Ishikawa (cell line): ENCODE results near the gene TCF15.
A peak's percentile ranks its signal among the peaks of the same experiment; 100 is the strongest.

Experiments used
- CEBPB ChIP-seq: IDR thresholded peaks from 2 replicates; pipeline ENCODE4 v1.6.1; 2012
- CREB1 ChIP-seq: IDR thresholded peaks from 2 replicates; pipeline ENCODE4 v1.6.1; 2012; ENCODE audit warnings: low read depth
- EGR1 ChIP-seq: IDR thresholded peaks from 2 replicates; pipeline ENCODE4 v1.6.1; 2012
- EP300 ChIP-seq: IDR thresholded peaks from 2 replicates; pipeline ENCODE4 v1.6.1; 2012; ENCODE audit warnings: borderline replicate concordance
- FOXM1 ChIP-seq: IDR thresholded peaks from 2 replicates; pipeline ENCODE4 v1.6.1; 2012; ENCODE audit warnings: low read depth, borderline replicate concordance
- NFIC ChIP-seq: IDR thresholded peaks from 2 replicates; pipeline ENCODE4 v1.6.1; 2012
- RAD21 ChIP-seq: IDR thresholded peaks from 2 replicates; pipeline ENCODE4 v1.6.1; 2012; ENCODE audit warnings: low read depth
- TAF1 ChIP-seq: IDR thresholded peaks from 2 replicates; pipeline ENCODE4 v1.6.1; 2012; ENCODE audit warnings: low read depth, mild to moderate bottlenecking
- TCF12 ChIP-seq: IDR thresholded peaks from 2 replicates; pipeline ENCODE4 v1.6.1; 2012; ENCODE audit warnings: low read depth
- TEAD4 ChIP-seq: IDR thresholded peaks from 2 replicates; pipeline ENCODE4 v1.6.1; 2012
- YY1 ChIP-seq: IDR thresholded peaks from 2 replicates; pipeline ENCODE4 v1.6.1; 2012; ENCODE audit warnings: low read depth
- ZBTB7A ChIP-seq: IDR thresholded peaks from 2 replicates; pipeline ENCODE4 v1.6.1; 2012; ENCODE audit warnings: low read depth
- TF ChIP-seq, protein P1 (sequence below): IDR thresholded peaks from 2 replicates; pipeline ENCODE4 v1.6.1; 2012
- TF ChIP-seq, protein P2 (sequence below): IDR thresholded peaks from 2 replicates; pipeline ENCODE4 v1.6.1; 2012
- TF ChIP-seq, protein P3 (sequence below): IDR thresholded peaks from 2 replicates; pipeline ENCODE4 v1.6.1; 2012; ENCODE audit warnings: low read depth, mild to moderate bottlenecking

The TCF15 gene

DNA sequence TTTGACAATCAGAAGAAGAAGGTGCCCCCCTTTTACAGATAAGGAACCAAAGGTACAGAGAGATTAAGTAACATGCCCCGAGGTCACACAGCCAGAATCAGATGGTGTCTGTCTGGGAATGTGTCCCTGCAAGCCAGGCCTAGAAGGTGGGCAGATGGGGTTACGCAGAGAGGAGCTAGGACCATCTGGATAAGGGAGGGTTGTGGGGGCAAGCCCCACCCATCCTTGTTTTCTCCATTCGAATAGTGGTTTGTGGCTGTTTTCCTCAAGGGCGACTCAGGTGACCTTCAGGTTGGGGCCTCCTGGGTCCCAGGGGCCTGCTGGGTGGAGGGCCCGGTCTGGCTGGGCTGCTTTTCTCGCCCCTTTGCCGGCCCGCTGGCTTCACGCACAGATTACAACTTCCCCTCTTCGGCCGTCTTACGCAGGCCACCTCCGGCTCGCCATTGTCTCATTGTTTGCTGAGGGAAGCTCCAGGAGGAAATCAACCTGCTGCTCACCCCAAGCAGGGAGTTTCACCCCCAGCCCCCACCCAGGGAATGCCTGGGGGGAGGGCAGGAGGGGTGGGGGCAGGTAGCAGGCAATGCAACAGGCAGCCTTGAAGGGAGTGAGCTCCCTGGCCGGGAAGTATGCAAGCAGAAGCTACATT lies 35.7 kb downstream of the TCF15 start:
- TF ChIP-seq CREB1, result no peak
- TF ChIP-seq, protein P1, sequence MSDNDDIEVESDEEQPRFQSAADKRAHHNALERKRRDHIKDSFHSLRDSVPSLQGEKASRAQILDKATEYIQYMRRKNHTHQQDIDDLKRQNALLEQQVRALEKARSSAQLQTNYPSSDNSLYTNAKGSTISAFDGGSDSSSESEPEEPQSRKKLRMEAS, result no peak
- TF ChIP-seq EGR1, result no peak
- TF ChIP-seq TAF1, result no peak
- no peak for TF ChIP-seq YY1
- no peak for TF ChIP-seq CEBPB

DNA sequence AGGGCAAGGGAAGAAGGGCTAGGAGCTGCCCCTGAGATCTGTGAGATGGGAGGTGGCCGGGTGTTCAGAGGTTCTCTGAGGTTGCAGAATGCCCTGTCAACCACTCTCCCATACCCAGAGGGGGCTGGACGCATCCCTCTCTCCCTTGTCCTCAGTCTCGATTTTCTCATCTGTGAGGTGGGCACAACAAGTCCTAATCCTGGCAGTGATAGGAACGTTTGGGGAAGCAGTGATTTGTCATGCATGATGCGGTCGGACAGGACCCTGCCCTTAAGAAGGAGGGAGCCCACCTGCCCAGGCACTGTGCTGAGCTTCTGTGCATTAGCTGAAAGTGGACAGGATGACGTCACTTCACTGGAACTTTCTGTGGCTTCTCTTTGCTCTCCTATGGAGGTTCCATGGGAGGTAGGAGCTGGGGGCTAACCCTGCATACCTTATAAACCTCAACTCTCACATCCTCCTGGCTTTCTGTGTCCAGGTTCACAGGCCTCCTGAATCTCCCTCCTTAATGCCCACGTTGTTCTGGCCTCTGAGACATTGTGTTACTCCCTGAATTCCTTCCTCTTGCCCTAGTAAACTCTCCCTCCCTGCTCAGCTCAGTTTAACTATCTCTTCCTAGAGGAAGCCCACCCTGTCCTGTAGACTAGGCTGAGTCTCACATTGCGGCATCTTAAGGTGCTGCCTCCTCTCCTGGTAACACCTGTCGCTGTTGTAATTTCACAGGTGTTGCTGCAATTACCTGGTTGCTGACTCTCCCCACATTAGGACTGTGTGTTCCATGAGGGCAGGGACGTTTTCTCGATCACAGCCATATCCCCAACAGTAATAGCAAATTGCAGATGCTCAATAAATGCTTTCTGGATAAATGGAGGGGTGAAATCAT lies 36.5 kb downstream of the TCF15 start:
- no peak for TF ChIP-seq EP300
- no peak for TF ChIP-seq NFIC
- TF ChIP-seq, protein P2, sequence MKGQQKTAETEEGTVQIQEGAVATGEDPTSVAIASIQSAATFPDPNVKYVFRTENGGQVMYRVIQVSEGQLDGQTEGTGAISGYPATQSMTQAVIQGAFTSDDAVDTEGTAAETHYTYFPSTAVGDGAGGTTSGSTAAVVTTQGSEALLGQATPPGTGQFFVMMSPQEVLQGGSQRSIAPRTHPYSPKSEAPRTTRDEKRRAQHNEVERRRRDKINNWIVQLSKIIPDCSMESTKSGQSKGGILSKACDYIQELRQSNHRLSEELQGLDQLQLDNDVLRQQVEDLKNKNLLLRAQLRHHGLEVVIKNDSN, result no peak
- TF ChIP-seq YY1, result no peak
- no peak for TF ChIP-seq TAF1
- TF ChIP-seq EGR1, result no peak
- TF ChIP-seq RAD21, result no peak
- TF ChIP-seq CREB1, result no peak
- no peak for TF ChIP-seq ZBTB7A
- no peak for TF ChIP-seq TEAD4
- TF ChIP-seq TCF12, result no peak
- TF ChIP-seq, protein P3, sequence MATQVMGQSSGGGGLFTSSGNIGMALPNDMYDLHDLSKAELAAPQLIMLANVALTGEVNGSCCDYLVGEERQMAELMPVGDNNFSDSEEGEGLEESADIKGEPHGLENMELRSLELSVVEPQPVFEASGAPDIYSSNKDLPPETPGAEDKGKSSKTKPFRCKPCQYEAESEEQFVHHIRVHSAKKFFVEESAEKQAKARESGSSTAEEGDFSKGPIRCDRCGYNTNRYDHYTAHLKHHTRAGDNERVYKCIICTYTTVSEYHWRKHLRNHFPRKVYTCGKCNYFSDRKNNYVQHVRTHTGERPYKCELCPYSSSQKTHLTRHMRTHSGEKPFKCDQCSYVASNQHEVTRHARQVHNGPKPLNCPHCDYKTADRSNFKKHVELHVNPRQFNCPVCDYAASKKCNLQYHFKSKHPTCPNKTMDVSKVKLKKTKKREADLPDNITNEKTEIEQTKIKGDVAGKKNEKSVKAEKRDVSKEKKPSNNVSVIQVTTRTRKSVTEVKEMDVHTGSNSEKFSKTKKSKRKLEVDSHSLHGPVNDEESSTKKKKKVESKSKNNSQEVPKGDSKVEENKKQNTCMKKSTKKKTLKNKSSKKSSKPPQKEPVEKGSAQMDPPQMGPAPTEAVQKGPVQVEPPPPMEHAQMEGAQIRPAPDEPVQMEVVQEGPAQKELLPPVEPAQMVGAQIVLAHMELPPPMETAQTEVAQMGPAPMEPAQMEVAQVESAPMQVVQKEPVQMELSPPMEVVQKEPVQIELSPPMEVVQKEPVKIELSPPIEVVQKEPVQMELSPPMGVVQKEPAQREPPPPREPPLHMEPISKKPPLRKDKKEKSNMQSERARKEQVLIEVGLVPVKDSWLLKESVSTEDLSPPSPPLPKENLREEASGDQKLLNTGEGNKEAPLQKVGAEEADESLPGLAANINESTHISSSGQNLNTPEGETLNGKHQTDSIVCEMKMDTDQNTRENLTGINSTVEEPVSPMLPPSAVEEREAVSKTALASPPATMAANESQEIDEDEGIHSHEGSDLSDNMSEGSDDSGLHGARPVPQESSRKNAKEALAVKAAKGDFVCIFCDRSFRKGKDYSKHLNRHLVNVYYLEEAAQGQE, result no peak
- TF ChIP-seq, protein P1, result no peak
- no peak for TF ChIP-seq CEBPB
- TF ChIP-seq FOXM1, result no peak

DNA sequence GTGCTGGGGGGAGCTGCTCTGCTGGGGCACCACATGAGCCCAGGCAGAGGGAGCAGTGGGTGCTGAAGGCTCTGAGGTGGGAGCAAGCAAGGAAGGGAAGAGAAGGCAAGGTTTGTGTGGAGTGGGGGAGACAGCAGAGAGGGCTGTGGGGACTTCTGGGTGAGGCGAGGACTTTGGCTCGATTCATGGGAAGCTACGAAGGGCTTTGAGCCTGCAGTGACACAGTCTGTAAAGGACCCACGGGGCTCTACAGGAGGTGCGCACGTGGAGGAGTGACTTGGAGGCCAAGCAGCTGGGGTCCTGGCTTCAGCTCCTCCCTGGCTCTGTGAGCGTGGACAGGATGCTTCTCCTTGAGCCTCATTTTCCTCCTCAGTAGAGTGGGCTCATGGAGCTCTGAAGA lies 37.4 kb downstream of the TCF15 start:
- TF ChIP-seq TAF1 (no peak), FOXM1 (no peak), CREB1 (no peak), TCF12 (no peak), EGR1 (no peak), NFIC (no peak), EP300 (no peak), YY1 (no peak), ZBTB7A (no peak)
- TF ChIP-seq, protein P1, result no peak
- TF ChIP-seq, protein P3, result no peak
- TF ChIP-seq, protein P2, result no peak

DNA sequence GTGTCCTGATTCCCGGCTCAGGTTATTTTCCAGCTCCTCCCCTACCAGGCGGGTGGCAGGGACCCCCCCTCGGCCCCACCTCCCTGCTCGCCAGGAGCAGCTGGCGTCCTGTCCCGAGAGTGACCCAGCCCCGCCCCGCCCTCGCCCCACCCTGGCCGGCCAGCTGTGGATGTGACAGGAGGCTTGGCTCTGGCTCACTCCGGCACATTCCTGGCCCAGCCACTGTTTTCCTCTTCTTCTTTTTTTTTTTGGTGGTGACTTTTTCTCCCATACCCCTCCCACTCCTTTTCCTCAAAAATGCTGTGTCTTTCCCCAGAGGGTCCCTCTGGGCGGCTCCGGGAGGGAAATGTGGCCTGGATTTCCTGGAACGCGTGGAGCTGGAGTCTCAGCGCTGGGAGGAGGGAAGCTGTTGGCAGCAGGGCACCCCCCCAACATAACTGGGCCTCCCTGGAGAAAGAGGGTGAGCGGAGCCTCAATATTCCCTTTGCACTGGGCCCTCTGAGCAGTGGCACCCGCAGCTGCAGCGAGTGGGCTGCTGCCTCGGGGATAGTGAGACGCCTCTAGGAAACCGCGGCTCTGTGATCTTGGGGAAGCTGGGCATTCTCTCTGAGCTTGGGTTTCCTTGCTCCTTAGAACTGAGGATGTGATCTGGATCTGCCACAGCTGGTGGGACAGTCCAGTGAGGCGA lies 38.2 kb downstream of the TCF15 start:
- TF ChIP-seq CREB1, result no peak
- TF ChIP-seq EP300, result no peak
- 0 out of 2 replicates have a peak, but pooled peaks have one; percentile 15 for TF ChIP-seq TCF12
- TF ChIP-seq TEAD4, result peak; percentile 74
- no peak for TF ChIP-seq RAD21
- TF ChIP-seq NFIC, result peak; percentile 46
